Spleen (tissue), 7 donors: ENCODE measurements around the gene INTS3.

Source experiments
- POLR2A ChIP-seq, 3 donors: fragments of 450-650 bp; IDR thresholded peaks; one replicate each; pipeline ENCODE4 v1.5.1; 2017; ENCODE audit warnings: antibody characterized with exemption in 3 of 3, mild to moderate bottlenecking in 1 of 3
- POLR2AphosphoS5 ChIP-seq, 3 donors: sonication (generic); formaldehyde crosslinking; IDR thresholded peaks; one replicate each; pipeline ENCODE4 v1.5.1; 2017; ENCODE audit warnings: antibody characterized with exemption in 3 of 3
- TF ChIP-seq, protein P1 (sequence below), 11 experiments: fragments of 200-600 bp in 7 of 11; fragments of 450-650 bp in 4 of 11; sonication (generic) in 4 of 11; IDR thresholded peaks in 8 of 11; conservative IDR thresholded peaks in 3 of 11; 1 replicate in 7 of 11; 2 replicates in 4 of 11; pipeline versions ENCODE4 v1.4.0 to v1.8.0; 2016 to 2021; ENCODE audit warnings: antibody characterized with exemption in 11 of 11, inconsistent platforms in 4 of 11, mild to moderate bottlenecking in 1 of 11
- donor health status: DM: no; HTN: no; CAD: no; lungs with moderate emphysema.
- donor health status: DM: no; HTN: no; CAD: no.
- donor health status: DM: no; HTN: no; CAD: no.

DNA sequence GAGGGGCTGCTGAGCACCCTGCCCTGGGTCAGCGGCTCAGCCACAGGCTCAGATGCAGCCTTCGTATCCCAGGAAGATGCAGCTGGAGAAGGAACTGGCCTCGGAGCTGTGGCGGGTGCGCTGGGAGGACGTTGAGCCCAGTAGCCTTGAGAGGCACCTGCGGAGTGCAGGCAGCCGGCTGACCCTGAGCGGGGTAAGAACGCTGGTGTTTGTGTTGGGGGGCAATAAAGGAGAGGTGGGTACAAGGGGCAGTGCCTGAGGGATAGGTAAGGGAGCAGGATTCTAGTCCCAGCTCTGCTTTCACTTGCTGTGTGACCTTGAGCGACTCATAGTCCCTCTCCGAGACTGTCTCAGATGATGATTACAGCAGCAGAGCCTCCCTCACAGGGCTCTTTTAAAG lies 43.0 kb upstream of the INTS3 start:
- TF ChIP-seq, protein P1, sequence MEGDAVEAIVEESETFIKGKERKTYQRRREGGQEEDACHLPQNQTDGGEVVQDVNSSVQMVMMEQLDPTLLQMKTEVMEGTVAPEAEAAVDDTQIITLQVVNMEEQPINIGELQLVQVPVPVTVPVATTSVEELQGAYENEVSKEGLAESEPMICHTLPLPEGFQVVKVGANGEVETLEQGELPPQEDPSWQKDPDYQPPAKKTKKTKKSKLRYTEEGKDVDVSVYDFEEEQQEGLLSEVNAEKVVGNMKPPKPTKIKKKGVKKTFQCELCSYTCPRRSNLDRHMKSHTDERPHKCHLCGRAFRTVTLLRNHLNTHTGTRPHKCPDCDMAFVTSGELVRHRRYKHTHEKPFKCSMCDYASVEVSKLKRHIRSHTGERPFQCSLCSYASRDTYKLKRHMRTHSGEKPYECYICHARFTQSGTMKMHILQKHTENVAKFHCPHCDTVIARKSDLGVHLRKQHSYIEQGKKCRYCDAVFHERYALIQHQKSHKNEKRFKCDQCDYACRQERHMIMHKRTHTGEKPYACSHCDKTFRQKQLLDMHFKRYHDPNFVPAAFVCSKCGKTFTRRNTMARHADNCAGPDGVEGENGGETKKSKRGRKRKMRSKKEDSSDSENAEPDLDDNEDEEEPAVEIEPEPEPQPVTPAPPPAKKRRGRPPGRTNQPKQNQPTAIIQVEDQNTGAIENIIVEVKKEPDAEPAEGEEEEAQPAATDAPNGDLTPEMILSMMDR (IDR thresholded peaks at IDR 0.05 in 8 of 11, conservative IDR thresholded peaks at IDR 0.05 in 3 of 11): no peak
- no peak for TF ChIP-seq POLR2A (IDR thresholded peaks at IDR 0.05)
- no peak for TF ChIP-seq POLR2AphosphoS5 (IDR thresholded peaks at IDR 0.05)
